Measurements from ENCODE around the gene C2CD3.
"Not testable (repeated sequence)": the region's sequence is repeated elsewhere in the genome, so short reads cannot be mapped to it uniquely, and the experiment has no call there.

The C2CD3 gene

DNA sequence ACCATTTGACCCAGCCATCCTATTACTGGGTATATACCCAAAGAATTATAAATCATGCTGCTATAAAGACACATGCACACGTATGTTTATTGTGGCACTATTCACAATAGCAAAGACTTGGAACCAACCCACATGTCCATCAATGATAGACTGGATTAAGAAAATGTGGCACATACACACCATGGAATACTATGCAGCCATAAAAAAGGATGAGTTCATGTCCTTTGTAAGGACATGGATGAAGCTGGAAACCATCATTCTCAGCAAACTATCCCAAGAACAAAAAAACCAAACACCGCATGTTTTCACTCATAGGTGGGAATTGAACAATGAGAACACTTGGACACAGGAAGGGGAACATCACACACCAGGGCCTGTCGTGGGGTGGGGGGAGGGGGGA, 105.3 kb downstream of the C2CD3 start:
- H4K91ac ChIP-seq (ENCODE audit: low read depth, low read length); H3K79me1 ChIP-seq (ENCODE audit: low read length); H3K27me3 ChIP-seq (ENCODE audit: insufficient read depth, low read length); DNase-seq; H3K4me2 ChIP-seq (ENCODE audit: low read length); H2BK120ac ChIP-seq (ENCODE audit: insufficient read depth, low read length, poor library complexity); H3K18ac ChIP-seq (ENCODE audit: low read length); H4K8ac ChIP-seq (ENCODE audit: low read depth, low read length); H2BK5ac ChIP-seq (ENCODE audit: low read depth, low read length, poor library complexity); H3K36me3 ChIP-seq (ENCODE audit: control insufficient read depth in 1 of 2, insufficient read depth in 2 of 2, low read length in 2 of 2); H2AK5ac ChIP-seq (ENCODE audit: low read length); H4K12ac ChIP-seq (ENCODE audit: low read depth, low read length); H3K4me3 ChIP-seq (ENCODE audit: low read depth, low read length); H2AFZ ChIP-seq (ENCODE audit: insufficient read depth, low read length, poor library complexity); H3K9ac ChIP-seq (ENCODE audit: low read length); H2BK12ac ChIP-seq (ENCODE audit: low read length); H3K23ac ChIP-seq (ENCODE audit: low read length); H3K4me1 ChIP-seq (ENCODE audit: control insufficient read depth in 1 of 2, insufficient read depth in 2 of 2, low read length in 2 of 2); H3K4ac ChIP-seq (ENCODE audit: low read depth, low read length); H3K9me3 ChIP-seq (ENCODE audit: insufficient read depth, low read depth, low read length); H3K14ac ChIP-seq (ENCODE audit: low read length); H3K79me2 ChIP-seq (ENCODE audit: control insufficient read depth, insufficient read depth, low read length, poor library complexity); H3K27ac ChIP-seq (ENCODE audit: low read depth, low read length): not testable (repeated sequence)
- no CpG with 5 or more reads among the region's 3 CpGs for WGBS (ENCODE audit: extremely low coverage, insufficient coverage, insufficient read length)

- not testable (repeated sequence) for H3K79me1 ChIP-seq (ENCODE audit: low read length); H2BK12ac ChIP-seq (ENCODE audit: low read length); H3K9me3 ChIP-seq (ENCODE audit: insufficient read depth, low read depth, low read length); H2BK5ac ChIP-seq (ENCODE audit: low read depth, low read length, poor library complexity); H2AK5ac ChIP-seq (ENCODE audit: low read length); H3K18ac ChIP-seq (ENCODE audit: low read length); H3K36me3 ChIP-seq (ENCODE audit: control insufficient read depth in 1 of 2, insufficient read depth in 2 of 2, low read length in 2 of 2); H3K27ac ChIP-seq (ENCODE audit: low read depth, low read length); DNase-seq; H3K27me3 ChIP-seq (ENCODE audit: insufficient read depth, low read length); H2AFZ ChIP-seq (ENCODE audit: insufficient read depth, low read length, poor library complexity); H3K14ac ChIP-seq (ENCODE audit: low read length); H3K9ac ChIP-seq (ENCODE audit: low read length); H3K4ac ChIP-seq (ENCODE audit: low read depth, low read length); H3K4me2 ChIP-seq (ENCODE audit: low read length); H3K4me3 ChIP-seq (ENCODE audit: low read depth, low read length); H3K79me2 ChIP-seq (ENCODE audit: control insufficient read depth, insufficient read depth, low read length, poor library complexity); H3K4me1 ChIP-seq (ENCODE audit: control insufficient read depth in 1 of 2, insufficient read depth in 2 of 2, low read length in 2 of 2); H4K12ac ChIP-seq (ENCODE audit: low read depth, low read length); H4K8ac ChIP-seq (ENCODE audit: low read depth, low read length); H3K23ac ChIP-seq (ENCODE audit: low read length); H2BK120ac ChIP-seq (ENCODE audit: insufficient read depth, low read length, poor library complexity); H4K91ac ChIP-seq (ENCODE audit: low read depth, low read length)
- no CpG with 5 or more reads among the region's 1 CpG for WGBS (ENCODE audit: extremely low coverage, insufficient coverage, insufficient read length)
These were observed 107.2 kb downstream of the C2CD3 start for GRCh38 chr11:74063628-74064027.

GRCh38 chr11:74061599-74061998, 109.2 kb downstream of the C2CD3 start:
- DNase-seq; H4K12ac ChIP-seq (ENCODE audit: low read depth, low read length); H2BK5ac ChIP-seq (ENCODE audit: low read depth, low read length, poor library complexity); H2AK5ac ChIP-seq (ENCODE audit: low read length); H4K8ac ChIP-seq (ENCODE audit: low read depth, low read length); H3K9ac ChIP-seq (ENCODE audit: low read length); H2AFZ ChIP-seq (ENCODE audit: insufficient read depth, low read length, poor library complexity); H3K4me2 ChIP-seq (ENCODE audit: low read length); H3K27ac ChIP-seq (ENCODE audit: low read depth, low read length); H4K91ac ChIP-seq (ENCODE audit: low read depth, low read length); H3K4me1 ChIP-seq (ENCODE audit: control insufficient read depth in 1 of 2, insufficient read depth in 2 of 2, low read length in 2 of 2); H3K18ac ChIP-seq (ENCODE audit: low read length); H3K36me3 ChIP-seq (ENCODE audit: control insufficient read depth in 1 of 2, insufficient read depth in 2 of 2, low read length in 2 of 2); H2BK120ac ChIP-seq (ENCODE audit: insufficient read depth, low read length, poor library complexity); H3K14ac ChIP-seq (ENCODE audit: low read length); H3K23ac ChIP-seq (ENCODE audit: low read length); H2BK12ac ChIP-seq (ENCODE audit: low read length); H3K4ac ChIP-seq (ENCODE audit: low read depth, low read length); H3K79me2 ChIP-seq (ENCODE audit: control insufficient read depth, insufficient read depth, low read length, poor library complexity); H3K79me1 ChIP-seq (ENCODE audit: low read length); H3K9me3 ChIP-seq (ENCODE audit: insufficient read depth, low read depth, low read length); H3K27me3 ChIP-seq (ENCODE audit: insufficient read depth, low read length); H3K4me3 ChIP-seq (ENCODE audit: low read depth, low read length): not testable (repeated sequence)
- no CpG with 5 or more reads among the region's 4 CpGs for WGBS (ENCODE audit: extremely low coverage, insufficient coverage, insufficient read length)

DNA sequence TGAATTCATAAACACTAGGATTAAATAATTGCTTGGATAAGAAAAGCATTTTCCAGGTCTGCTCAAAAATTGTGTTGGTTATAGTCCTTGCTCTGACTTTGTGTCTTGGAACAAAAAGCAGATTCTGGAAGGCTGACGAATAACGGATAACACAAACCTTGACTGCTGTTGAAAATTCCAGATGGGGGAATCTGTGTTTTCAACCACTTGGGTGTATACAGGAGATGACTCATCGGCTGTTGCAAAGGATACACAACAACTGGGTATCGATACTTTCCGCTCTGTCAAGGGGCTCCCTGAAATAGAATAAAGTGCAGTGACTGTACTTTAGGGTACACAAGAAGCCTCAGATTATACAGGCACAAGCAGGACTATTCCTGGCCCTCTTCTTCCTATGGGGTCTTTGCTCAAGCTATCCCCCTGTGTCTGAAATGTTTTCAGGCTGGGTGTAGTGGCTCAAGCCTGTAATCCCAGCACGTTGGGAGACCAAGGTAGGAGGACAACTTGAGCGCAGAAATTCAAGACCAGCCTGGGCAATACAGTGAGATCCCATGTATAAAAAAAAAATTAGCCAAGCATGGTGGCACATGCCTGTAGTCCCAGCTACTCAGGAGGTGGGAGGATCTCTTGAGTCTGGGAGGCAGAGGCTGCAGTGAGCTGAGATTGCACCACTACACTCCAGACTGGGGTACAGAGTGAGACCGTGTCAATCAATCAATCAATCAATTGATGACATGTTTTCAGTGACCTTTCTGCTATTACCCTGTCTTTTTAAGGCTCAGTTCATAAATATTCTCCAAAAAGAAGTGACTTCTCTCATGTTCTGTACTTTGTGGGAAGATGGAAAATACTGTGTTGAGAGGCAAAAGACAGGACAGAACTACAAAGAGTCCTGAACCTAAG, 113.3 kb downstream of the C2CD3 start:
- Histone ChIP-seq H3K4me2 (ENCODE audit: low read length) (no peak overlapping the region), H3K4me3 (ENCODE audit: low read depth, low read length) (no peak overlapping the region), H3K23ac (ENCODE audit: low read length) (no peak overlapping the region), H3K4me1 (ENCODE audit: control insufficient read depth in 1 of 2, insufficient read depth in 2 of 2, low read length in 2 of 2) (peaks cover 0 to 3% of the 10 kb centered on the region in 2 experiments), H3K14ac (ENCODE audit: low read length) (no peak overlapping the region), H2AFZ (ENCODE audit: insufficient read depth, low read length, poor library complexity) (no peak overlapping the region), H2BK12ac (ENCODE audit: low read length) (no peak overlapping the region), H3K27me3 (ENCODE audit: insufficient read depth, low read length) (no peaks in the 10 kb centered on the region), H4K91ac (ENCODE audit: low read depth, low read length) (no peak overlapping the region), H3K36me3 (ENCODE audit: control insufficient read depth in 1 of 2, insufficient read depth in 2 of 2, low read length in 2 of 2) (peaks cover 4% of the 10 kb centered on the region in 2 experiments), H3K79me2 (ENCODE audit: control insufficient read depth, insufficient read depth, low read length, poor library complexity) (no peaks in the 10 kb centered on the region), H2AK5ac (ENCODE audit: low read length) (no peak overlapping the region), H2BK5ac (ENCODE audit: low read depth, low read length, poor library complexity) (no peak overlapping the region), H3K4ac (ENCODE audit: low read depth, low read length) (no peak overlapping the region), H2BK120ac (ENCODE audit: insufficient read depth, low read length, poor library complexity) (no peak overlapping the region), H3K27ac (ENCODE audit: low read depth, low read length) (no peak overlapping the region), H4K8ac (ENCODE audit: low read depth, low read length) (no peak overlapping the region), H3K18ac (ENCODE audit: low read length) (no peak overlapping the region), H4K12ac (ENCODE audit: low read depth, low read length) (no peak overlapping the region), H3K79me1 (ENCODE audit: low read length) (no peaks in the 10 kb centered on the region), H3K9me3 (ENCODE audit: insufficient read depth, low read depth, low read length) (peaks cover 3% of the 10 kb centered on the region), H3K9ac (ENCODE audit: low read length) (no peak overlapping the region)
- DNase-seq: no peak
- no CpG with 5 or more reads among the region's 8 CpGs for WGBS (ENCODE audit: extremely low coverage, insufficient coverage, insufficient read length)

All from trophoblast cell (in vitro differentiated cells and primary cell).